GM12878 (cell line): ENCODE measurements around the gene ZNF124. TPM values are rescaled to one million over a fixed set of nuclear protein-coding genes. Genes with fewer than 3 reads are reported as not detected.
A peak's percentile ranks its signal among the peaks of the same experiment; 100 is the strongest.

Experiments
- BRCA1 ChIP-seq: IDR thresholded peaks from 2 replicates; pipeline ENCODE4 v1.6.1; 2011; ENCODE audit warnings: low read depth, low read length, improper control_type of control experiment
- CBX3 ChIP-seq: fragments of 200-600 bp; sonication (generic); IDR thresholded peaks from 2 replicates; pipeline ENCODE4 v1.6.1; 2016; ENCODE audit warnings: low read depth, borderline replicate concordance
- CHD1 ChIP-seq: IDR thresholded peaks from 2 replicates; pipeline ENCODE4 v1.6.1; 2012; ENCODE audit warnings: low read depth, low read length, improper control_type of control experiment
- FOS ChIP-seq: IDR thresholded peaks from 3 replicates; pipeline ENCODE4 v1.6.1; 2011; ENCODE audit warnings: borderline replicate concordance; ENCODE audit not compliant: insufficient read length; ENCODE audit errors: extremely low read depth
- GATAD2B ChIP-seq: fragments of 450-650 bp; conservative IDR thresholded peaks from 2 replicates; pipeline ENCODE4 v1.6.1; 2017; ENCODE audit warnings: low read depth, mild to moderate bottlenecking, moderate library complexity
- IKZF1 ChIP-seq: fragments of 450-650 bp; conservative IDR thresholded peaks from 2 replicates; pipeline ENCODE4 v1.6.1; 2017; ENCODE audit warnings: antibody characterized with exemption, mild to moderate bottlenecking
- LARP7 ChIP-seq: fragments of 450-650 bp; IDR thresholded peaks from 2 replicates; pipeline ENCODE4 v1.6.1; 2017; ENCODE audit warnings: mild to moderate bottlenecking
- MTA2 ChIP-seq: fragments of 450-650 bp; IDR thresholded peaks from 2 replicates; pipeline ENCODE4 v1.6.1; 2016; ENCODE audit warnings: low read depth, mild to moderate bottlenecking, moderate library complexity
- NFYB ChIP-seq: IDR thresholded peaks from 2 replicates; pipeline ENCODE4 v1.6.1; 2011; ENCODE audit warnings: low read depth, mild to moderate bottlenecking, low read length, improper control_type of control experiment, moderate library complexity; ENCODE audit not compliant: insufficient read depth
- POLR2A ChIP-seq: IDR thresholded peaks from 2 replicates; pipeline ENCODE4 v1.6.1; 2011; ENCODE audit warnings: low read depth, mild to moderate bottlenecking, low read length
- POLR2AphosphoS2 ChIP-seq: IDR thresholded peaks from 2 replicates; pipeline ENCODE4 v1.6.1; 2011; ENCODE audit warnings: low read depth, mild to moderate bottlenecking, low read length, improper control_type of control experiment, moderate library complexity
- RAD21 ChIP-seq: IDR thresholded peaks from 2 replicates; pipeline ENCODE4 v1.6.1; 2011; ENCODE audit warnings: mild to moderate bottlenecking, low read depth, low read length, moderate library complexity; ENCODE audit not compliant: insufficient read depth
- SMAD1 ChIP-seq: fragments of 450-650 bp; IDR thresholded peaks from 2 replicates; pipeline ENCODE4 v1.6.1; 2018; ENCODE audit warnings: mild to moderate bottlenecking, low read depth; ENCODE audit not compliant: partially characterized antibody
- STAT3 ChIP-seq: IDR thresholded peaks from 2 replicates; pipeline ENCODE4 v1.6.1; 2011; ENCODE audit warnings: low read depth, low read length, improper control_type of control experiment
- SUZ12 ChIP-seq: fragments of 200-600 bp; sonication (generic); IDR thresholded peaks from one replicate; pipeline ENCODE4 v1.6.1; 2018; ENCODE audit warnings: antibody characterized with exemption, mild to moderate bottlenecking; ENCODE audit not compliant: unreplicated experiment
- TAF1 ChIP-seq: IDR thresholded peaks from 2 replicates; pipeline ENCODE4 v1.6.1; 2011; ENCODE audit warnings: mild to moderate bottlenecking, low read depth, low read length, borderline replicate concordance
- ZNF24 ChIP-seq: fragments of 450-650 bp; IDR thresholded peaks from 2 replicates; pipeline ENCODE4 v1.6.1; 2017; ENCODE audit warnings: antibody characterized with exemption, mild to moderate bottlenecking
- ZZZ3 ChIP-seq: IDR thresholded peaks from 2 replicates; pipeline ENCODE4 v1.6.1; 2011; ENCODE audit warnings: low read depth; ENCODE audit not compliant: control insufficient read depth, insufficient read length
- polyA plus RNA-seq, 11 experiments: library from polyadenylated mRNA; depleted of rRNA in 4 of 11; unstranded in 6 of 11; stranded (reverse) in 5 of 11; fragments of >200 nt; fragmentation: Nextera tagmentation in 4 of 11; fragmentation: Illumina TruSeq in 1 of 11; extraction: Ambion mirVana in 4 of 11; extraction: Trizol in 1 of 11; gene quantifications; 1 replicate in 1 of 11; 2 replicates in 10 of 11; pipeline versions ENCODE4 v1.2.1 to v1.2.3, GENCODE V29; 2011 to 2016; ENCODE audit warnings: inconsistent platforms in 2 of 11, missing spikeins in 2 of 11, low read depth in 1 of 11
- total RNA-seq, 4 experiments: library from RNA; depleted of rRNA in 3 of 4; stranded (reverse); fragments of >200 nt in 3 of 4; fragmentation: Illumina TruSeq in 1 of 4; extraction: Trizol in 1 of 4; gene quantifications; 2 replicates each; pipeline versions ENCODE4 v1.2.1 to v1.2.3, GENCODE V29; 2013 to 2021
- TF ChIP-seq, protein P1 (sequence below): fragments of 450-650 bp; IDR thresholded peaks from 2 replicates; pipeline ENCODE4 v1.6.1; 2018; ENCODE audit warnings: borderline replicate concordance, mild to moderate bottlenecking; ENCODE audit not compliant: partially characterized antibody
- TF ChIP-seq, protein P2 (sequence below): IDR thresholded peaks from 2 replicates; pipeline ENCODE4 v1.6.1; 2012; ENCODE audit warnings: mild to moderate bottlenecking, low read depth, low read length
- TF ChIP-seq, protein P3 (sequence below): IDR thresholded peaks from 2 replicates; pipeline ENCODE4 v1.6.1; 2012; ENCODE audit warnings: low read length, inconsistent platforms
- TF ChIP-seq, protein P4 (sequence below): fragments of 450-650 bp; formaldehyde crosslinking; IDR thresholded peaks from 2 replicates; pipeline ENCODE4 v1.4.0; 2022; ENCODE audit warnings: mild to moderate bottlenecking, moderate library complexity

Gene ZNF124
- total and polyA plus RNA-seq, 10 of the 15 experiments (the other 5 are each of a cell fraction or from before 2014, with no cell fraction given) = 6.8 to 37.5 (median 12.5) TPM

DNA sequence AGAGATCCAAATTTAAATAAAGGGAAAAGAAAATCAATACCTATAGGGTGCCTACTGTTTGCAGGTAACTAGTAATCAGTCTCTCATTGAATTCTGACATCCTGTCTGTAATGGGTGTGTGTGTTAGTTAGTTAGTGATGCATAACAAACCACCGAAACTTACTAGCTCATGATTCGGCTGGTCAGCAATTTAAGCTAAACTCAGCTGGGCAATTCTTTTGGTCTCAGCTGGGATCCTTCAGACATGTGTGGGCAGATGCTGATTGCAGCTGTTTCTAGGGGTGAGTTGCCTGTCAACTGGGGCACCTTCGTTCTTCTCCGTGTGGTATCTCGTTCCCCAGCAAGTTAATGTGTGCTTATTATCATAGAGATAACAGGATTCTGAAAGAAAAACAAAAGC lies 40.2 kb upstream of the ZNF124 start (continued):
- TF ChIP-seq CBX3 = no peak
- TF ChIP-seq CHD1 = no peak
- peak; percentile 94 for TF ChIP-seq MTA2
- no peak for TF ChIP-seq POLR2AphosphoS2
- 0 out of 2 replicates have a peak, but pooled peaks have one; percentile 29 for TF ChIP-seq ZNF24
- TF ChIP-seq IKZF1 = peak; percentile 70
- TF ChIP-seq TAF1 = no peak
- no peak for TF ChIP-seq FOS
- TF ChIP-seq ZZZ3 = no peak
- no peak; the same call in 1 of the 2 replicates for TF ChIP-seq LARP7
- no peak for TF ChIP-seq BRCA1
- no peak for TF ChIP-seq RAD21
- no peak for TF ChIP-seq POLR2A
- TF ChIP-seq, protein P1, sequence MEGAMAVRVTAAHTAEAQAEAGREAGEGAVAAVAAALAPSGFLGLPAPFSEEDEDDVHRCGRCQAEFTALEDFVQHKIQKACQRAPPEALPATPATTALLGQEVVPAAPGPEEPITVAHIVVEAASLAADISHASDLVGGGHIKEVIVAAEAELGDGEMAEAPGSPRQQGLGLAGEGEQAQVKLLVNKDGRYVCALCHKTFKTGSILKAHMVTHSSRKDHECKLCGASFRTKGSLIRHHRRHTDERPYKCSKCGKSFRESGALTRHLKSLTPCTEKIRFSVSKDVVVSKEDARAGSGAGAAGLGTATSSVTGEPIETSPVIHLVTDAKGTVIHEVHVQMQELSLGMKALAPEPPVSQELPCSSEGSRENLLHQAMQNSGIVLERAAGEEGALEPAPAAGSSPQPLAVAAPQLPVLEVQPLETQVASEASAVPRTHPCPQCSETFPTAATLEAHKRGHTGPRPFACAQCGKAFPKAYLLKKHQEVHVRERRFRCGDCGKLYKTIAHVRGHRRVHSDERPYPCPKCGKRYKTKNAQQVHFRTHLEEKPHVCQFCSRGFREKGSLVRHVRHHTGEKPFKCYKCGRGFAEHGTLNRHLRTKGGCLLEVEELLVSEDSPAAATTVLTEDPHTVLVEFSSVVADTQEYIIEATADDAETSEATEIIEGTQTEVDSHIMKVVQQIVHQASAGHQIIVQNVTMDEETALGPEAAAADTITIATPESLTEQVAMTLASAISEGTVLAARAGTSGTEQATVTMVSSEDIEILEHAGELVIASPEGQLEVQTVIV = no peak
- no peak for TF ChIP-seq SMAD1
- TF ChIP-seq, protein P2, sequence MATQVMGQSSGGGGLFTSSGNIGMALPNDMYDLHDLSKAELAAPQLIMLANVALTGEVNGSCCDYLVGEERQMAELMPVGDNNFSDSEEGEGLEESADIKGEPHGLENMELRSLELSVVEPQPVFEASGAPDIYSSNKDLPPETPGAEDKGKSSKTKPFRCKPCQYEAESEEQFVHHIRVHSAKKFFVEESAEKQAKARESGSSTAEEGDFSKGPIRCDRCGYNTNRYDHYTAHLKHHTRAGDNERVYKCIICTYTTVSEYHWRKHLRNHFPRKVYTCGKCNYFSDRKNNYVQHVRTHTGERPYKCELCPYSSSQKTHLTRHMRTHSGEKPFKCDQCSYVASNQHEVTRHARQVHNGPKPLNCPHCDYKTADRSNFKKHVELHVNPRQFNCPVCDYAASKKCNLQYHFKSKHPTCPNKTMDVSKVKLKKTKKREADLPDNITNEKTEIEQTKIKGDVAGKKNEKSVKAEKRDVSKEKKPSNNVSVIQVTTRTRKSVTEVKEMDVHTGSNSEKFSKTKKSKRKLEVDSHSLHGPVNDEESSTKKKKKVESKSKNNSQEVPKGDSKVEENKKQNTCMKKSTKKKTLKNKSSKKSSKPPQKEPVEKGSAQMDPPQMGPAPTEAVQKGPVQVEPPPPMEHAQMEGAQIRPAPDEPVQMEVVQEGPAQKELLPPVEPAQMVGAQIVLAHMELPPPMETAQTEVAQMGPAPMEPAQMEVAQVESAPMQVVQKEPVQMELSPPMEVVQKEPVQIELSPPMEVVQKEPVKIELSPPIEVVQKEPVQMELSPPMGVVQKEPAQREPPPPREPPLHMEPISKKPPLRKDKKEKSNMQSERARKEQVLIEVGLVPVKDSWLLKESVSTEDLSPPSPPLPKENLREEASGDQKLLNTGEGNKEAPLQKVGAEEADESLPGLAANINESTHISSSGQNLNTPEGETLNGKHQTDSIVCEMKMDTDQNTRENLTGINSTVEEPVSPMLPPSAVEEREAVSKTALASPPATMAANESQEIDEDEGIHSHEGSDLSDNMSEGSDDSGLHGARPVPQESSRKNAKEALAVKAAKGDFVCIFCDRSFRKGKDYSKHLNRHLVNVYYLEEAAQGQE = no peak
- TF ChIP-seq, protein P3, sequence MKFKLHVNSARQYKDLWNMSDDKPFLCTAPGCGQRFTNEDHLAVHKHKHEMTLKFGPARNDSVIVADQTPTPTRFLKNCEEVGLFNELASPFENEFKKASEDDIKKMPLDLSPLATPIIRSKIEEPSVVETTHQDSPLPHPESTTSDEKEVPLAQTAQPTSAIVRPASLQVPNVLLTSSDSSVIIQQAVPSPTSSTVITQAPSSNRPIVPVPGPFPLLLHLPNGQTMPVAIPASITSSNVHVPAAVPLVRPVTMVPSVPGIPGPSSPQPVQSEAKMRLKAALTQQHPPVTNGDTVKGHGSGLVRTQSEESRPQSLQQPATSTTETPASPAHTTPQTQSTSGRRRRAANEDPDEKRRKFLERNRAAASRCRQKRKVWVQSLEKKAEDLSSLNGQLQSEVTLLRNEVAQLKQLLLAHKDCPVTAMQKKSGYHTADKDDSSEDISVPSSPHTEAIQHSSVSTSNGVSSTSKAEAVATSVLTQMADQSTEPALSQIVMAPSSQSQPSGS = peak; percentile 67; the same call in 1 of the 2 replicates
- no peak for TF ChIP-seq SUZ12
- TF ChIP-seq STAT3 = 0 out of 2 replicates have a peak, but pooled peaks have one; percentile 33
- 0 out of 2 replicates have a peak, but pooled peaks have one; percentile 13 for TF ChIP-seq NFYB
- peak; percentile 54; the same call in 1 of the 2 replicates for TF ChIP-seq GATAD2B
- TF ChIP-seq, protein P4, sequence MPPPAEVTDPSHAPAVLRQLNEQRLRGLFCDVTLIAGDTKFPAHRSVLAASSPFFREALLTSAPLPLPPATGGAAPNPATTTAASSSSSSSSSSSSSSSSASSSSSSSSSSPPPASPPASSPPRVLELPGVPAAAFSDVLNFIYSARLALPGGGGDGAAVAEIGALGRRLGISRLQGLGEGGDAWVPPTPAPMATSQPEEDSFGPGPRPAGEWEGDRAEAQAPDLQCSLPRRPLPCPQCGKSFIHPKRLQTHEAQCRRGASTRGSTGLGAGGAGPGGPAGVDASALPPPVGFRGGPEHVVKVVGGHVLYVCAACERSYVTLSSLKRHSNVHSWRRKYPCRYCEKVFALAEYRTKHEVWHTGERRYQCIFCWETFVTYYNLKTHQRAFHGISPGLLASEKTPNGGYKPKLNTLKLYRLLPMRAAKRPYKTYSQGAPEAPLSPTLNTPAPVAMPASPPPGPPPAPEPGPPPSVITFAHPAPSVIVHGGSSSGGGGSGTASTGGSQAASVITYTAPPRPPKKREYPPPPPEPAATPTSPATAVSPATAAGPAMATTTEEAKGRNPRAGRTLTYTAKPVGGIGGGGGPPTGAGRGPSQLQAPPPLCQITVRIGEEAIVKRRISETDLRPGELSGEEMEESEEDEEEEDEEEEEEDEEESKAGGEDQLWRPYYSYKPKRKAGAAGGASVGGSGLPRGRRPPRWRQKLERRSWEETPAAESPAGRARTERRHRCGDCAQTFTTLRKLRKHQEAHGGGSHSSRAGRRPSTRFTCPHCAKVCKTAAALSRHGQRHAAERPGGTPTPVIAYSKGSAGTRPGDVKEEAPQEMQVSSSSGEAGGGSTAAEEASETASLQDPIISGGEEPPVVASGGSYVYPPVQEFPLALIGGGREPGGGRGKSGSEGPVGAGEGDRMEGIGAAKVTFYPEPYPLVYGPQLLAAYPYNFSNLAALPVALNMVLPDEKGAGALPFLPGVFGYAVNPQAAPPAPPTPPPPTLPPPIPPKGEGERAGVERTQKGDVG = no peak
